ENCODE data around the gene TMOD2.

- no peak for TF ChIP-seq CTCF (conservative IDR thresholded peaks at IDR 0.05)
- TF ChIP-seq ZFX (IDR thresholded peaks at IDR 0.05), result no peak
Observed at GRCh38 chr15:51803965-51804364, 52.6 kb downstream of the TMOD2 start.

Measured in C4-2B (cell line).